Measurements from ENCODE around the gene DHX35.
A peak's percentile ranks its signal among the peaks of the same experiment; 100 is the strongest.

The DHX35 gene

GRCh38 chr20:38962044-38962927 is at the start of gene DHX35:
TSS of gene DHX35 (plus strand) at chr20:38962344. CDS start at chr20:38962368, 24 bp downstream.
- DNase-seq (ENCODE audit: extremely low read depth, low read depth), result peak; percentile 81
- TF ChIP-seq CTCF (IDR thresholded peaks at IDR 0.05; ENCODE audit: low read depth, low read length, missing control alignments), result peak; percentile 25
- H3K4me3 ChIP-seq (replicated peaks; ENCODE audit: low read depth, low read length), result peak within 1 kb of the TSS; percentile 77

- TF ChIP-seq CTCF (IDR thresholded peaks at IDR 0.05; ENCODE audit: low read depth, low read length, missing control alignments), result no peak
- DNase-seq (ENCODE audit: extremely low read depth, low read depth), result no peak
- H3K4me3 ChIP-seq (replicated peaks; ENCODE audit: low read depth, low read length), result no peak overlapping the region
These were observed 46.8 kb upstream of the DHX35 start for GRCh38 chr20:38915355-38915754.

GRCh38 chr20:38917657-38918056 is 44.5 kb upstream of the DHX35 start:
- TF ChIP-seq CTCF (IDR thresholded peaks at IDR 0.05; ENCODE audit: low read depth, low read length, missing control alignments), result no peak
- H3K4me3 ChIP-seq (replicated peaks; ENCODE audit: low read depth, low read length), result no peak overlapping the region
- no peak for DNase-seq (ENCODE audit: extremely low read depth, low read depth)

- no peak overlapping the region for H3K4me3 ChIP-seq (replicated peaks; ENCODE audit: low read depth, low read length)
- DNase-seq (ENCODE audit: extremely low read depth, low read depth), result no peak
- no peak for TF ChIP-seq CTCF (IDR thresholded peaks at IDR 0.05; ENCODE audit: low read depth, low read length, missing control alignments)
These were observed 44.0 kb upstream of the DHX35 start for GRCh38 chr20:38918172-38918571.

- DNase-seq (ENCODE audit: extremely low read depth, low read depth), result no peak
- H3K4me3 ChIP-seq (replicated peaks; ENCODE audit: low read depth, low read length), result no peak overlapping the region
- TF ChIP-seq CTCF (IDR thresholded peaks at IDR 0.05; ENCODE audit: low read depth, low read length, missing control alignments), result no peak
These were observed 42.5 kb upstream of the DHX35 start for GRCh38 chr20:38919683-38920082.

GRCh38 chr20:38920411-38920810 is 41.7 kb upstream of the DHX35 start:
- no peak overlapping the region for H3K4me3 ChIP-seq (replicated peaks; ENCODE audit: low read depth, low read length)
- TF ChIP-seq CTCF (IDR thresholded peaks at IDR 0.05; ENCODE audit: low read depth, low read length, missing control alignments), result no peak
- no peak for DNase-seq (ENCODE audit: extremely low read depth, low read depth)
